ENCODE measurements around the gene AFTPH. TPM values are rescaled to one million over a fixed set of nuclear protein-coding genes. Genes with fewer than 3 reads are reported as not detected.

Gene AFTPH
- total and polyA plus RNA-seq, 9 of the 15 experiments (the other 6 are each of a cell fraction or from before 2014, with no cell fraction given), result 8.0 to 26.2 (median 13.8) TPM

GRCh38 chr2:64629875-64630274 is 105.7 kb downstream of the AFTPH start (continued):
- TF ChIP-seq, protein P1, sequence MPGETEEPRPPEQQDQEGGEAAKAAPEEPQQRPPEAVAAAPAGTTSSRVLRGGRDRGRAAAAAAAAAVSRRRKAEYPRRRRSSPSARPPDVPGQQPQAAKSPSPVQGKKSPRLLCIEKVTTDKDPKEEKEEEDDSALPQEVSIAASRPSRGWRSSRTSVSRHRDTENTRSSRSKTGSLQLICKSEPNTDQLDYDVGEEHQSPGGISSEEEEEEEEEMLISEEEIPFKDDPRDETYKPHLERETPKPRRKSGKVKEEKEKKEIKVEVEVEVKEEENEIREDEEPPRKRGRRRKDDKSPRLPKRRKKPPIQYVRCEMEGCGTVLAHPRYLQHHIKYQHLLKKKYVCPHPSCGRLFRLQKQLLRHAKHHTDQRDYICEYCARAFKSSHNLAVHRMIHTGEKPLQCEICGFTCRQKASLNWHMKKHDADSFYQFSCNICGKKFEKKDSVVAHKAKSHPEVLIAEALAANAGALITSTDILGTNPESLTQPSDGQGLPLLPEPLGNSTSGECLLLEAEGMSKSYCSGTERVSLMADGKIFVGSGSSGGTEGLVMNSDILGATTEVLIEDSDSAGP (CRISPR knock-in tag; IDR thresholded peaks at IDR 0.05), result no peak
- TF ChIP-seq SAP30 (IDR thresholded peaks at IDR 0.05; ENCODE audit: borderline replicate concordance, insufficient read depth, low read depth, low read length, poor library complexity, severe bottlenecking), result no peak
- no peak for TF ChIP-seq RBM34 (IDR thresholded peaks at IDR 0.05; ENCODE audit: borderline replicate concordance, insufficient read depth, low read length)
- no peak for TF ChIP-seq PHB2 (IDR thresholded peaks at IDR 0.05; ENCODE audit: low read depth)
- TF ChIP-seq SIN3A (IDR thresholded peaks at IDR 0.05; ENCODE audit: borderline replicate concordance in 2 of 2, control insufficient read depth in 1 of 2, low read depth in 2 of 2, low read length in 2 of 2), result no peak
- TF ChIP-seq, protein P2, sequence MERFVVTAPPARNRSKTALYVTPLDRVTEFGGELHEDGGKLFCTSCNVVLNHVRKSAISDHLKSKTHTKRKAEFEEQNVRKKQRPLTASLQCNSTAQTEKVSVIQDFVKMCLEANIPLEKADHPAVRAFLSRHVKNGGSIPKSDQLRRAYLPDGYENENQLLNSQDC (CRISPR knock-in tag; IDR thresholded peaks at IDR 0.05), result no peak
- TF ChIP-seq PCBP1 (IDR thresholded peaks at IDR 0.05; ENCODE audit: low read depth, low read length, poor library complexity, severe bottlenecking), result no peak
- TF ChIP-seq SREBF2 (CRISPR knock-in tag; IDR thresholded peaks at IDR 0.05), result no peak
- TF ChIP-seq LEF1 (IDR thresholded peaks at IDR 0.05), result no peak
- TF ChIP-seq C11orf30 (IDR thresholded peaks at IDR 0.05; ENCODE audit: low read depth), result no peak

All from K562 (cell line).